GM23338 (cell line): ENCODE measurements around the gene XRN2. TPM values are rescaled to one million over a fixed set of nuclear protein-coding genes. Genes with fewer than 3 reads are reported as not detected.

Experiments
- ATAC-seq: fragments of 200-7000 bp; cut with Tn5 transposase; 3 replicates; pipeline ENCODE4 v1.9.1; 2020
- DNase-seq: peaks from one replicate; pipeline ENCODE4 v3.0.0-alpha.2; 2015; ENCODE audit warnings: low spot score
- H2AFZ ChIP-seq: fragments of 200-600 bp; sonication (generic); 2 replicates; pipeline ENCODE4 v1.8.0; 2016; ENCODE audit warnings: antibody characterized with exemption, mild to moderate bottlenecking, moderate library complexity
- H3F3A ChIP-seq: fragments of 200-600 bp; sonication (generic); replicated peaks from 2 replicates; pipeline ENCODE4 v1.8.0; 2017; ENCODE audit warnings: antibody characterized with exemption, mixed run types, low read depth
- H3K27ac ChIP-seq: fragments of 200-600 bp; sonication (generic); 2 replicates; pipeline ENCODE4 v1.6.1; 2016; ENCODE audit warnings: low read depth
- H3K27me3 ChIP-seq: fragments of 200-600 bp; sonication (generic); 2 replicates; pipeline ENCODE4 v1.8.0; 2016; ENCODE audit warnings: mild to moderate bottlenecking, mixed run types, moderate library complexity; ENCODE audit not compliant: insufficient read depth
- H3K36me3 ChIP-seq: fragments of 200-600 bp; sonication (generic); 2 replicates; pipeline ENCODE4 v1.8.0; 2016; ENCODE audit warnings: mild to moderate bottlenecking; ENCODE audit not compliant: insufficient read depth
- H3K4me1 ChIP-seq: fragments of 200-600 bp; sonication (generic); 2 replicates; pipeline ENCODE4 v1.8.0; 2016; ENCODE audit warnings: mild to moderate bottlenecking, moderate library complexity; ENCODE audit not compliant: insufficient read depth
- H3K4me2 ChIP-seq: fragments of 200-600 bp; sonication (generic); 2 replicates; pipeline ENCODE4 v1.7.1; 2017; ENCODE audit warnings: mixed run types
- H3K4me3 ChIP-seq: fragments of 200-600 bp; sonication (generic); 2 replicates; pipeline ENCODE4 v1.6.1; 2016; ENCODE audit warnings: mixed run types
- H3K79me2 ChIP-seq: fragments of 200-600 bp; sonication (generic); replicated peaks from 2 replicates; pipeline ENCODE4 v1.8.0; 2017; ENCODE audit warnings: mild to moderate bottlenecking; ENCODE audit not compliant: insufficient read depth
- H3K9me2 ChIP-seq: fragments of 200-600 bp; sonication (generic); 2 replicates; pipeline ENCODE4 v1.8.0; 2017; ENCODE audit not compliant: insufficient read depth
- H4K20me1 ChIP-seq: fragments of 200-600 bp; sonication (generic); replicated peaks from 2 replicates; pipeline ENCODE4 v1.8.0; 2017; ENCODE audit warnings: mild to moderate bottlenecking; ENCODE audit not compliant: insufficient read depth
- H3K27ac Mint-ChIP-seq: 2 replicates; pipeline ENCODE4 v1.8.0; 2020; ENCODE audit warnings: inconsistent platforms, mild to moderate bottlenecking, moderate library complexity, mixed read lengths
- H3K27me3 Mint-ChIP-seq: 3 replicates; pipeline ENCODE4 v1.8.0; 2022; ENCODE audit warnings: low read depth, mild to moderate bottlenecking, moderate library complexity, mixed read lengths, inconsistent platforms; ENCODE audit not compliant: insufficient read depth, poor library complexity
- H3K36me3 Mint-ChIP-seq: 3 replicates; pipeline ENCODE4 v1.8.0; 2021; ENCODE audit warnings: low read depth, mild to moderate bottlenecking, inconsistent platforms, moderate library complexity, mixed read lengths
- H3K4me1 Mint-ChIP-seq: 3 replicates; pipeline ENCODE4 v1.8.0; 2020; ENCODE audit warnings: mild to moderate bottlenecking, inconsistent platforms, mixed read lengths
- H3K4me3 Mint-ChIP-seq: 3 replicates; pipeline ENCODE4 v1.8.0; 2021; ENCODE audit warnings: moderate library complexity, mild to moderate bottlenecking, inconsistent platforms, mixed read lengths
- H3K9me3 Mint-ChIP-seq: 3 replicates; pipeline ENCODE4 v1.8.0; 2020; ENCODE audit warnings: moderate library complexity, mild to moderate bottlenecking, inconsistent platforms, mixed read lengths
- CTCF ChIP-seq, 2 experiments: fragments of 200-600 bp in 1 of 2; sonication (generic) in 1 of 2; conservative IDR thresholded peaks; 2 replicates each; pipeline versions ENCODE4 v1.5.1 to v1.6.1; 2016 to 2017; ENCODE audit warnings: antibody characterized with exemption in 2 of 2, low read depth in 2 of 2, mild to moderate bottlenecking in 2 of 2, moderate library complexity in 1 of 2
- EZH2 ChIP-seq: fragments of 200-600 bp; sonication (generic); IDR thresholded peaks from one replicate; pipeline ENCODE4 v1.8.0; 2017; ENCODE audit warnings: antibody characterized with exemption, mild to moderate bottlenecking, low read depth; ENCODE audit not compliant: unreplicated experiment
- EZH2phosphoT487 ChIP-seq: fragments of 200-600 bp; sonication (generic); IDR thresholded peaks from one replicate; pipeline ENCODE4 v1.8.1; 2018; ENCODE audit warnings: antibody characterized with exemption; ENCODE audit not compliant: unreplicated experiment
- JUNB ChIP-seq: IDR thresholded peaks from one replicate; pipeline ENCODE4 v1.6.1; 2016; ENCODE audit warnings: antibody characterized with exemption; ENCODE audit not compliant: unreplicated experiment
- POLR2AphosphoS5 ChIP-seq: IDR thresholded peaks from 2 replicates; pipeline ENCODE4 v1.6.1; 2016; ENCODE audit warnings: antibody characterized with exemption, low read depth
- STAT1 ChIP-seq: IDR thresholded peaks from one replicate; pipeline ENCODE4 v1.6.1; 2016; ENCODE audit warnings: antibody characterized with exemption; ENCODE audit not compliant: unreplicated experiment
- ZNF114 ChIP-seq: fragments of 250-450 bp; sonication (Bioruptor Pico); IDR thresholded peaks from 2 replicates; pipeline ENCODE4 v1.5.0; 2020; ENCODE audit warnings: mild to moderate bottlenecking, moderate library complexity
- ZNF331 ChIP-seq: fragments of 250-450 bp; sonication (Bioruptor Pico); IDR thresholded peaks from 2 replicates; pipeline ENCODE4 v1.5.0; 2020; ENCODE audit warnings: low read depth, mild to moderate bottlenecking, moderate library complexity
- polyA plus RNA-seq: library from polyadenylated mRNA; unstranded; fragments of >200 nt; fragmentation: Nextera tagmentation; extraction: Ambion mirVana; gene quantifications from 2 replicates; pipeline ENCODE4 v1.2.1, GENCODE V29; 2016
- total RNA-seq: library from RNA; depleted of rRNA; stranded (reverse); fragments of >200 nt; shearing (Covaris generic); gene quantifications from 2 replicates; pipeline ENCODE4 v1.2.3, GENCODE V29; 2014
- TF ChIP-seq, protein P1 (sequence below): IDR thresholded peaks from one replicate; pipeline ENCODE4 v1.6.1; 2018; ENCODE audit warnings: antibody characterized with exemption; ENCODE audit not compliant: unreplicated experiment

XRN2 gene
- total and polyA plus RNA-seq, 2 experiments from 2014 or later: 113 to 150 TPM

- Histone ChIP-seq H3K4me3 (no peak overlapping the region), H3K27me3 (no peaks in the 10 kb centered on the region), H3F3A (no peaks in the 10 kb centered on the region), H3K9me2 (0 out of 2 replicates have a peak, but pooled peaks cover 5% of the 10 kb centered on the region), H4K20me1 (no peaks in the 10 kb centered on the region), H3K4me2 (no peak overlapping the region), H3K27ac (no peak overlapping the region), H3K4me1 (no peaks in the 10 kb centered on the region), H2AFZ (no peak overlapping the region), H3K79me2 (no peaks in the 10 kb centered on the region), H3K36me3 (no peaks in the 10 kb centered on the region)
- TF ChIP-seq EZH2phosphoT487: no peak
- TF ChIP-seq EZH2: no peak
- peaks cover 3% of the 10 kb centered on the region for H3K27me3 Mint-ChIP-seq
- H3K4me1 Mint-ChIP-seq: no peaks in the 10 kb centered on the region
- H3K4me3 Mint-ChIP-seq: no peak overlapping the region
- no peak for ATAC-seq
- peaks cover 3% of the 10 kb centered on the region; the same call in 2 of the 3 replicates for H3K9me3 Mint-ChIP-seq
- H3K27ac Mint-ChIP-seq: no peak overlapping the region
- DNase-seq: no peak
- no peaks in the 10 kb centered on the region for H3K36me3 Mint-ChIP-seq
Observed at GRCh38 chr20:21280522-21281016, 22.6 kb upstream of the XRN2 start.

DNA sequence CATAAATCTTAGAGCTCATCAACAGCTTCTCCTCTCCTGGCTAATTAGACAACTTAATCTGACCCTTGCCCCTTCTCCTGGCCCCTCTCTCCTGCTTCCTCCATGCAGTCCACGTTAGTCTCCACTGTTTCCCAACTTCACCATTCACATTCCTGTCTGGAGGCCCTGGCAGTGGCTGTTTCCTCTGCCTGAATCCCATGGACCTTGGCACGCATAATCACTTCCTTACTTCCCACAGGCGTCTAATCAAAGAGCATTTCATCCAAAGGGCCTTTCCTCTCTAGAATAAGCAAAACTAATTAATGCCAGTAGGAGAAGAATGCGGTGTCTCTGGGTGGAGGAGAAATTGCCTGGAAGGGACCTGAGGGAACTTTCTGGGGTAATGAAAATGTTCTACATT lies 16.4 kb upstream of the XRN2 start:
- no peak for ATAC-seq
- Mint-ChIP-seq H3K4me1 (peaks cover 10% of the 10 kb centered on the region; the same call in 2 of the 3 replicates), H3K9me3 (peaks cover 3% of the 10 kb centered on the region; the same call in 2 of the 3 replicates), H3K4me3 (no peak overlapping the region), H3K27ac (no peak overlapping the region), H3K36me3 (no peaks in the 10 kb centered on the region; the same call in 2 of the 3 replicates), H3K27me3 (peaks cover 5% of the 10 kb centered on the region)
- no peak for DNase-seq
- Histone ChIP-seq H3K79me2 (no peaks in the 10 kb centered on the region), H3K4me3 (no peak overlapping the region), H4K20me1 (no peaks in the 10 kb centered on the region), H3F3A (no peaks in the 10 kb centered on the region), H3K4me1 (no peaks in the 10 kb centered on the region), H3K9me2 (no peaks in the 10 kb centered on the region), H3K27me3 (no peaks in the 10 kb centered on the region), H3K27ac (no peak overlapping the region), H2AFZ (no peak overlapping the region), H3K36me3 (no peaks in the 10 kb centered on the region), H3K4me2 (no peak overlapping the region)
- TF ChIP-seq JUNB: no peak

GRCh38 chr20:21288587-21289370 lies 14.4 kb upstream of the XRN2 start:
- Histone ChIP-seq H3K9me2 (no peaks in the 10 kb centered on the region; the same call in 1 of the 2 replicates), H3K27ac (no peak overlapping the region), H4K20me1 (no peaks in the 10 kb centered on the region), H3K4me1 (no peaks in the 10 kb centered on the region), H2AFZ (peak overlapping the region; percentile 89), H3K4me2 (no peak overlapping the region), H3K36me3 (no peaks in the 10 kb centered on the region), H3F3A (no peaks in the 10 kb centered on the region), H3K4me3 (no peak overlapping the region), H3K79me2 (no peaks in the 10 kb centered on the region), H3K27me3 (no peaks in the 10 kb centered on the region)
- no peak for TF ChIP-seq STAT1
- TF ChIP-seq EZH2: no peak
- no peak for TF ChIP-seq EZH2phosphoT487
- TF ChIP-seq, protein P1, sequence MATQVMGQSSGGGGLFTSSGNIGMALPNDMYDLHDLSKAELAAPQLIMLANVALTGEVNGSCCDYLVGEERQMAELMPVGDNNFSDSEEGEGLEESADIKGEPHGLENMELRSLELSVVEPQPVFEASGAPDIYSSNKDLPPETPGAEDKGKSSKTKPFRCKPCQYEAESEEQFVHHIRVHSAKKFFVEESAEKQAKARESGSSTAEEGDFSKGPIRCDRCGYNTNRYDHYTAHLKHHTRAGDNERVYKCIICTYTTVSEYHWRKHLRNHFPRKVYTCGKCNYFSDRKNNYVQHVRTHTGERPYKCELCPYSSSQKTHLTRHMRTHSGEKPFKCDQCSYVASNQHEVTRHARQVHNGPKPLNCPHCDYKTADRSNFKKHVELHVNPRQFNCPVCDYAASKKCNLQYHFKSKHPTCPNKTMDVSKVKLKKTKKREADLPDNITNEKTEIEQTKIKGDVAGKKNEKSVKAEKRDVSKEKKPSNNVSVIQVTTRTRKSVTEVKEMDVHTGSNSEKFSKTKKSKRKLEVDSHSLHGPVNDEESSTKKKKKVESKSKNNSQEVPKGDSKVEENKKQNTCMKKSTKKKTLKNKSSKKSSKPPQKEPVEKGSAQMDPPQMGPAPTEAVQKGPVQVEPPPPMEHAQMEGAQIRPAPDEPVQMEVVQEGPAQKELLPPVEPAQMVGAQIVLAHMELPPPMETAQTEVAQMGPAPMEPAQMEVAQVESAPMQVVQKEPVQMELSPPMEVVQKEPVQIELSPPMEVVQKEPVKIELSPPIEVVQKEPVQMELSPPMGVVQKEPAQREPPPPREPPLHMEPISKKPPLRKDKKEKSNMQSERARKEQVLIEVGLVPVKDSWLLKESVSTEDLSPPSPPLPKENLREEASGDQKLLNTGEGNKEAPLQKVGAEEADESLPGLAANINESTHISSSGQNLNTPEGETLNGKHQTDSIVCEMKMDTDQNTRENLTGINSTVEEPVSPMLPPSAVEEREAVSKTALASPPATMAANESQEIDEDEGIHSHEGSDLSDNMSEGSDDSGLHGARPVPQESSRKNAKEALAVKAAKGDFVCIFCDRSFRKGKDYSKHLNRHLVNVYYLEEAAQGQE: no peak
- TF ChIP-seq CTCF (conservative IDR thresholded peaks at IDR 0.05; ENCODE audit: low read depth in 2 of 2): no peak
- no peak for TF ChIP-seq POLR2AphosphoS5
- TF ChIP-seq ZNF114 (CRISPR knock-in tag): no peak
- no peak for TF ChIP-seq ZNF331 (CRISPR knock-in tag)
- Mint-ChIP-seq H3K9me3 (peaks cover 3% of the 10 kb centered on the region; the same call in 2 of the 3 replicates), H3K27me3 (peaks cover 5% of the 10 kb centered on the region), H3K4me1 (peaks cover 11% of the 10 kb centered on the region; the same call in 2 of the 3 replicates), H3K36me3 (no peaks in the 10 kb centered on the region; the same call in 2 of the 3 replicates), H3K27ac (no peak overlapping the region; the same call in 1 of the 2 replicates), H3K4me3 (no peak overlapping the region)
- ATAC-seq (no peak), DNase-seq (no peak)
